ENCODE results near the gene HES3. TPM values are rescaled to one million over a fixed set of nuclear protein-coding genes. Genes with fewer than 3 reads are reported as not detected.

Gene HES3
- total RNA-seq, 2 donors from 2014 or later = not detected

DNA sequence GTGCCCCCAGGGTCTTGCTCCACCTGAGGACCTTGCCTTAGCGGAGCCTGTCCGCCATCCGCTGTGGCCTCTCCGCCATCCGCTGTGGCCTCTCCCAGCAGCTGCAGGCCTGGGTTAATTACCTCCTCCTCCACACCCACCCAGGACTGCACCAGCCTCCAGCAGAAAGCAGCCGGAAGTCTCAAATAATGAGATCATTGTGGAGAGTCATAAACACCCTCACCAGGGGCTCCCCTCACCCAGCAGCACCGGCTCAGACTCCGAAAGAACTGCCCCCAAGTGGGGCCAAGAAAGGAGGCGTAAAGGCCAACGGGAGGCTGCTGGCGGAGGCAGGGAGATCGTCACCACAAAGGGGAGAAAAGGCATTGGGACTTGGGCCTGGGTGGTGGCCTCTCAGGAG lies 27.6 kb downstream of the HES3 start:
- Mint-ChIP-seq H3K36me3 (ENCODE audit: low read depth) (no peaks in the 10 kb centered on the region), H3K9me3 (no peaks in the 10 kb centered on the region), H3K27me3 (no peaks in the 10 kb centered on the region), H3K4me3 (no peak overlapping the region), H3K4me1 (no peaks in the 10 kb centered on the region), H3K27ac (no peak overlapping the region)
- no peak for ATAC-seq (replicated peaks)

DNA sequence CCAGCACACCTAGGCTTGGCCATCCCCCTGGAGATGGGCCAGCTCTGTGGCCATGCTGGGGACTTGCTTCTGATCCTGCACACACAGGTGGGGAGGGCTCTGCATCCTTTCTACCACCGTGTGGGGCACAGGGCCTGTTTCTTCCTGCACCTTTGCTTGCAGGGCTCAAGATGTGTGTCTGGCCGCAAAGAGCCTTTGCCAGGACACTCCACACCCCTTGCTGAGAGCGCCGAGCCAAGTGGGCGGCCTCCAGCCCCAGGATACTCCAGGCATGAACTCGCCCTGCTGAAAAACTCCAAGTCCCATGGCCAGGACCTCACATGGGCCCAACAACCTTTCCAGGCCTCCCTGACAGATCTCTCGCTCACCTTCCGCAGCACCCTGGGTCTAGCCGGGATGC lies 28.5 kb downstream of the HES3 start:
- Mint-ChIP-seq H3K4me1 (no peaks in the 10 kb centered on the region), H3K9me3 (no peaks in the 10 kb centered on the region), H3K4me3 (no peak overlapping the region), H3K27me3 (no peaks in the 10 kb centered on the region), H3K27ac (no peak overlapping the region), H3K36me3 (ENCODE audit: low read depth) (no peaks in the 10 kb centered on the region)
- no peak for ATAC-seq (replicated peaks)

DNA sequence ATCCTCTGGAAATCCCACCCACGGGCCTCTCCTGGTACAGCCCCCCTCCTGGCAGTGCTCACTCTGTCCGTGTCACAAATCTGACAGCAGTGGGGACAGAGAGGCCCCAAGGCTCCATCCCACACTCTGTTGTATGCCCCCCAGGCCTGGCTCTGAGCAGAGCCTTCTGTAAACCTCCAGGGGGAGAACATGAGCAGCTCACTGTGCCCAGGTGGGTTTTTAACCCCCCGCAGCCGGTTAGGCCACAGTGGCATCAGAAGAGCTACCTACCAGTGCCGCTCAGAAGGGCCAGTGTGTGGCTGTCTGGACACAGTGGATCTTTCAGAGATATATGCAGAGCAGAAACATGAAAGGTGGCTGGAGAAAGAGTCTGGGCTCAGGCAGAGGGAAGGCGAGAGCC lies 28.9 kb downstream of the HES3 start:
- Mint-ChIP-seq H3K36me3 (ENCODE audit: low read depth) (no peaks in the 10 kb centered on the region), H3K27ac (no peak overlapping the region), H3K4me3 (no peak overlapping the region), H3K4me1 (no peaks in the 10 kb centered on the region), H3K27me3 (no peaks in the 10 kb centered on the region), H3K9me3 (no peaks in the 10 kb centered on the region)
- ATAC-seq (replicated peaks) = no peak

DNA sequence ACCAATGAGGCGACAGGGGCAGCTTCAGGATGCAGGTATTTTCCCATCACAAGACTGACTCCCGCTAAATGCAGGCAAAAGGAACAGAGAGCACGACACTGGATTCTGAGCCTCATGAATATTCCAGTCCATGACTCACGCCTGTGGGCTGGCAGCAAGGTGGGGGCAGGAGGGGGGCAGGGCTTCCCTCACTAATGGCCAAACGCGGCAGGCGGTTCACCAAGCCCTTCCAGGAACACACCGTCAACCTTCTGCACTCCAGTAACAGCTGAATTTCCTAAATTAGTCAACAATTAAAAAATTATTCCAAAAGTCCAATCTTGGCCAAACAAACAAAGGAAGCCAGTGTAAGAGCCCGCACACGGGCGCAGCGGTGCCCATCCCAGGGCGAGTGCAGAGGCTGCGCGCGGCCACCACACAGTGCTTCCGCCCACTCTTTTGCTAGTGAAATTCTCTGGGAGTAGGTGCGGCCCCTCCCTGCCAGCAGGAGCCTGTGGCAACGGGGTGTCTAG lies 29.5 kb downstream of the HES3 start:
- no peaks in the 10 kb centered on the region for H3K27me3 Mint-ChIP-seq
- ATAC-seq (replicated peaks) = no peak
- no peaks in the 10 kb centered on the region for H3K36me3 Mint-ChIP-seq (ENCODE audit: low read depth)
- no peak overlapping the region for H3K4me3 Mint-ChIP-seq
- no peaks in the 10 kb centered on the region for H3K9me3 Mint-ChIP-seq
- H3K27ac Mint-ChIP-seq = no peak overlapping the region
- no peaks in the 10 kb centered on the region for H3K4me1 Mint-ChIP-seq

DNA sequence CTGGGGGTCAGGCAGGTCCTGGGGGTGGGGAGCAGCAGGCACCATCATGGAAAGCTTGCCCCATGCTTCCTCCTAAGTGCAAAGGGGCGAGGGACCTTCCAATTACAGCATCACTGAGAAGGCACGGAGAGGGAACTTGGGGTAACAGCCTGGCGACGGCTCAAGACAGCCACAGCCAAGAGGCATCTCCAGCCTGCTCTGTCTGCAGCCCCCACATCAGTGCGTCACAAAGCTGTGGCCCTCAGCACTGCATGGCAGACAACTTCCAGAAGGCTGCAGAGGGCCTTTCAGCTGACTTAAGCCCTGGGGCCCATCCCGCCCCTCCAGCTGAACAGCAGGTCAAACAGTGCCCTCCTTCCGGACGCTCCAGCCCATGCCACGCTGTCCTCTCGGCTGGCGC lies 30.1 kb downstream of the HES3 start:
- no peaks in the 10 kb centered on the region for H3K4me1 Mint-ChIP-seq
- H3K27me3 Mint-ChIP-seq = no peaks in the 10 kb centered on the region
- no peak overlapping the region for H3K4me3 Mint-ChIP-seq
- H3K36me3 Mint-ChIP-seq (ENCODE audit: low read depth) = no peaks in the 10 kb centered on the region
- no peak for ATAC-seq (replicated peaks)
- no peak overlapping the region for H3K27ac Mint-ChIP-seq
- H3K9me3 Mint-ChIP-seq = no peaks in the 10 kb centered on the region

DNA sequence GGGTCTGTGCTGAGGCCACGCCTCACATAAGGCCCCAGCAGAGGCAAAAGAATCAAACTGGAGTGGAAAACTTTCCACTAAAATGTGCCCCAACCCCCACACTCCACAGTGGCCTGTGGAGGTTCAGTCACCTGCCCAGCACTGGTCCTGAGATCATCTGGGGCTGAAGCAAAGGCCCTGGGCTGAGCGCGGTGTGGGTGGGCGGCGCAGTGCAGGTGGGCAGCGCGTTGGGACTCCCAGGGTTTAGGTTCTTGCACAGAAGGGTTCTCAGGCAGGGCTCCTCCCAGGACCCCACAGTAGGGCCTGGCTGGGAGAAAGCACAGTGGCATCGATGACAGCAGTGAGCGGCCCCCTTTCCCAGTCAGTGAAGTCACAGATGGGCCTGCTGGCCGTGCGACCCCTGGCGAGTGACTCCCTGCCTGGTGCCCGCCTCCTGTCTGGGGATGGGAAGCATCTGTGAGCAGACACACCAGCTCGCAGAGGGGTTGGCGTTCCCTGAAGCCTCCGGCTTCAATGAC lies 30.7 kb downstream of the HES3 start:
- Mint-ChIP-seq H3K9me3 (no peaks in the 10 kb centered on the region), H3K27me3 (no peaks in the 10 kb centered on the region), H3K36me3 (ENCODE audit: low read depth) (no peaks in the 10 kb centered on the region), H3K27ac (no peak overlapping the region), H3K4me1 (no peaks in the 10 kb centered on the region), H3K4me3 (no peak overlapping the region)
- no peak for ATAC-seq (replicated peaks)

DNA sequence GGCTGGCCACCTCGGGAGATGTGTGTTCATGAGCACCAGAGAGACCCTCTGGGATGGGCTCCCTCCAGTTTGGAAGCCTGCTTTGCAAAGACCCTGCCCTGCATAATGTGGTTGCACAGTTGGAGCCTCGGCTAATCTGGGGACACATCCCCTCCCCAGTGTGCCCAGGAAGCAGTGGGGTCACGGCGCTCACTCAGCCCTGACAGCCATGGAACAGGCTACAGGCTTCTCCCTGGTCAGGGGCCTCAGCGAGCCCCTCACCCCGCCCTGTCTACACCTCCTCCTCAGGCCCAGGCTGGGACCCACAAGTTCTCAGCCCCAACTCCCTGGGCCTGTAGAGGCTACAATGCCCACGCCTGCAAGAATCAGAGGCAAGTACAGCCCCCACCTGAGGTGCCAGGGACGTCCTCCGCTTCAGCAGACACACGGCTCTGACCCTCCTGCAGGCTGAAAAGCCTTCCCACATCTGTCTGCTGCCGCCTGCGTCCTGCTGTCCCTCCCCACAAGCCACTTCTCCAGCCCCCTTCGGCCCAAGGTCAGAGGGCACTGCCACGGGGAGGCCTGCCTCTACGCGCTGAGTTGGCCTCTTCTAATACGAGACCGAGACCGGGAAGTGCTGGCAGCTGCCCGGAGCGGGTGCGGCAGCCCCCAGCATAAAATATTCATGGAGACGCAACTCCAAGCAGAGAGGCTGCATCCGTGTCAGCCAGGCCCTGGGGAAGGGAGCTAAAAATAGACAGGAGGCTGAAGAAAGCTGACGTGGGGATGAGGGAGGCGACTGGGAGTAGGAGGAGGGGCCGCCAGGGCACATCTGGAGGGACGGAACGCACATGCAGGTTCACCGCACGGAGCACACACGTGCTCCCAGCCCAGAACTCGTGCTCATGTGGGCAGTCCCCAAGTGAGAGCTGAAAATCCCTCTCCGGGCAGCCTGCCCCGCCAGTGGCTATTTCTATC lies 32.1 kb downstream of the HES3 start:
- ATAC-seq (replicated peaks) = no peak
- H3K27me3 Mint-ChIP-seq = no peaks in the 10 kb centered on the region
- no peak overlapping the region for H3K27ac Mint-ChIP-seq
- no peak overlapping the region for H3K4me3 Mint-ChIP-seq
- H3K4me1 Mint-ChIP-seq = no peaks in the 10 kb centered on the region
- H3K9me3 Mint-ChIP-seq = no peaks in the 10 kb centered on the region
- H3K36me3 Mint-ChIP-seq (ENCODE audit: low read depth) = no peaks in the 10 kb centered on the region

DNA sequence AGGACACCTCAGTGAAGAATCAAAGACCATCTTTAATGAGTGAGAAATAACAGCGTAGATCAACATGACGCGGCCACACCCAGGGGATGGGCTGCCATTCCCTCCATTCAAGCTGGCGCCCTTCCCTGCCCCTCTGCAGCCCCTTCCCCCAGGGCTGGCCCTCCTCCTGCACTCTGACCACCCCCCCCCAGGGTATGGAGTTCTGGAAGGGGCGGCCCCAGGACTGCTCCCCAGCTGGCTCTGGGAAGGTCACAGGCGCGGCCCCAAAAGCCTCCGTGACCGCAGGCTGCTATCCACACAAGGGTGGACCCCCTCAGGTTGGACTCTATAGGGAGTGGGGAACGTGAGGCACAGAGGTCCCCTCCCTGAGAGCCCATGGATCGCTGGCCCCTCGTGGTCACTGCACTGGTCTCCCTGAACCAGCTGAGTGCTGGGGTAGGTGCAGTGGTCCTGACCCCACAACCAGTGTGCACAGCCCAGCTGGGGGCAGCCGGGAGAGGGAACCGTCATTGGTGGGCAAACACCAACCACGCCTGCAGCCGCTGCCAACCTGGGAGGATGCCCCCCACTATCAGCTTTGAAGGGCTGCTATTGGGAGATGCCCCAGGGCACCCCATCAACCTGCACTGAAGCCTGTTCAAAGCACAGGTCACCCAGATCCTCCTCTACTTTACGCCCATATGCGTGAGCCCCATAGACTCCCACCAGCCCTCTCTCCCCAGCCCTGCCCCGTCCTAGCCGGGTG lies 33.0 kb downstream of the HES3 start:
- Mint-ChIP-seq H3K4me3 (no peak overlapping the region), H3K27ac (no peak overlapping the region), H3K9me3 (no peaks in the 10 kb centered on the region), H3K4me1 (no peaks in the 10 kb centered on the region), H3K27me3 (no peaks in the 10 kb centered on the region), H3K36me3 (ENCODE audit: low read depth) (no peaks in the 10 kb centered on the region)
- no peak for ATAC-seq (replicated peaks)

DNA sequence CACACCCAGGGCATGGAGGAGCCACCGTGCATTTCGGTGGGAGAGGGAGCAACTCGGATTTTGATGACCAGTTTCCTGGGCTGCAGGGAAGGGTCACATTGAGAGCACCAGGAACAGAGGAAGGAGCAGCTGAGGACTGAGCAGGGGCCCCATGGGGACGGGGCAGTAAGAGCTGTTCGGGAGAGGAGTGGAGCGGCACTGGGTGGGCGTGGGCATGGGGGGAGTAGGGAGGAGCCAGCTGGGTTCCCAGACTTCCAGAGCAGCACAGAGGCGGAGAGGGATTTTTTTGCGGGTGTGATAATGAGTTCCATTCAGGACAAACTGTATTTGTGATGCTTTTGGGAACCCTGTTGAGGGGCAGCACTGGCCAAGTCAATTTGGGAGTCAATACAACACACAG lies 34.3 kb downstream of the HES3 start:
- Mint-ChIP-seq H3K9me3 (no peaks in the 10 kb centered on the region), H3K27ac (no peak overlapping the region)

DNA sequence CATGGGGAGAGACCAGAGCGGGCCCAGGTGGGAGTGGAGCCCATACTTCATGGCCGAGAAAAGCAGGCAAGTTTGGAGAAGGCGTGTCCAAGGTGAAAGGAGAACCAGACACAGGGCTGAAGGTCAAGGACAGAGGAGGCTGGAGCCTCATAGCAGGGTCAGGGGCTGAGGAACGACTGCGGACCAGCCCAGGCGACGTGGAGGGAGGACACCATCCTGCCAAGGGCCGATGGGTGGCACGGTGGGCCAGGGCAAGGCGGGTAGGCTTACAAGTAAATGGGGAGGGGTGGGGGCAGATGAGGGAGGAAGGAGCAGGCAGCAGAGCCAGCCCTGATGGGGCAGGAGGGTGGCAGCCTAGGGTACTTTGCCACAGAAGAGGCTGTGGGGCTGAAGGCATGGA lies 35.1 kb downstream of the HES3 start:
- no peaks in the 10 kb centered on the region for H3K36me3 Mint-ChIP-seq (ENCODE audit: low read depth)
- no peaks in the 10 kb centered on the region for H3K9me3 Mint-ChIP-seq
- no peak for ATAC-seq (replicated peaks)
- H3K4me1 Mint-ChIP-seq = no peaks in the 10 kb centered on the region
- no peak overlapping the region for H3K4me3 Mint-ChIP-seq
- no peak overlapping the region for H3K27ac Mint-ChIP-seq
- H3K27me3 Mint-ChIP-seq = no peaks in the 10 kb centered on the region

More for the DNA sequence above, 34.3 kb downstream of the HES3 start:
- H3K4me1 Mint-ChIP-seq = no peaks in the 10 kb centered on the region
- H3K36me3 Mint-ChIP-seq (ENCODE audit: low read depth) = no peaks in the 10 kb centered on the region
- H3K4me3 Mint-ChIP-seq = no peak overlapping the region
- no peaks in the 10 kb centered on the region for H3K27me3 Mint-ChIP-seq
- ATAC-seq (replicated peaks) = no peak

DNA sequence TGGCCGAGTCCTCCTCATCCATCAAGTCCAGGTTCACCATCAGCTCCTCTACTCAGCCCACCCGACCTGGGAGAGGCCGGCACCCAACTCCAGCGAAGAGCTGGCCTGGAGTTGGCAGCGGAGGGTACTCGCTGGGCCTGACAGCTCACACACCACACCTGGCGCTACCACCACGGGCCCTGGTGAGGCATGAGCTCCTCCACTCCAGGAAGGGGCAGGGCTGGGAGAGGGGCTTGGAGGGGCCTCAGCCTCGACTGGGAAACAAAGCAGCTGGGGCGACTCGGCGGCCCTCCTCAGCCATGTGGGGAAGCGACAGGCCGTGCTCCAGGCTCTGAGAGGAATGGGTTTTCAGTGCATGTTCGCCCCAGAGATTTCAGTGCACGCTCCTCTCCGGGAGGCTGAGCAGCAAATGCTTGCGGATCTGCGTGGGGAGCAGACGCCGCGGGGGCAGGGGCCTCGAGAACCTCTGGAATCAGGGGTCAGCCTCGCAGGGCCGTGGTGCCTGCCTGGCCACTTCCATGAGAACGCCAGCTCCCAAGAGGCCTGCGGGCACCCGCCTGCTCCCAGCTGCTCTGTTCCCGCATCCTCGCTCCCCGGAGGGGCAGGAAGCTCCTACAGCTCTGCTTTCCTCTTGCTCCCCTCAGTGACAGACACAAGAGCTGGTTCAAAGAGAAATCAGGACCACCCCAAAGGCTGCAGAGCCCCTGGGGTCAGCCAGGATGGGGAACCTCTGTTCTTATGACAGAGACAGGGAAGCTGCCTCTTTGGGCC lies 35.8 kb downstream of the HES3 start:
- no peaks in the 10 kb centered on the region for H3K27me3 Mint-ChIP-seq
- H3K36me3 Mint-ChIP-seq (ENCODE audit: low read depth) = no peaks in the 10 kb centered on the region
- no peak overlapping the region for H3K4me3 Mint-ChIP-seq
- no peaks in the 10 kb centered on the region for H3K4me1 Mint-ChIP-seq
- no peaks in the 10 kb centered on the region for H3K9me3 Mint-ChIP-seq
- no peak overlapping the region for H3K27ac Mint-ChIP-seq
- ATAC-seq (replicated peaks) = no peak

DNA sequence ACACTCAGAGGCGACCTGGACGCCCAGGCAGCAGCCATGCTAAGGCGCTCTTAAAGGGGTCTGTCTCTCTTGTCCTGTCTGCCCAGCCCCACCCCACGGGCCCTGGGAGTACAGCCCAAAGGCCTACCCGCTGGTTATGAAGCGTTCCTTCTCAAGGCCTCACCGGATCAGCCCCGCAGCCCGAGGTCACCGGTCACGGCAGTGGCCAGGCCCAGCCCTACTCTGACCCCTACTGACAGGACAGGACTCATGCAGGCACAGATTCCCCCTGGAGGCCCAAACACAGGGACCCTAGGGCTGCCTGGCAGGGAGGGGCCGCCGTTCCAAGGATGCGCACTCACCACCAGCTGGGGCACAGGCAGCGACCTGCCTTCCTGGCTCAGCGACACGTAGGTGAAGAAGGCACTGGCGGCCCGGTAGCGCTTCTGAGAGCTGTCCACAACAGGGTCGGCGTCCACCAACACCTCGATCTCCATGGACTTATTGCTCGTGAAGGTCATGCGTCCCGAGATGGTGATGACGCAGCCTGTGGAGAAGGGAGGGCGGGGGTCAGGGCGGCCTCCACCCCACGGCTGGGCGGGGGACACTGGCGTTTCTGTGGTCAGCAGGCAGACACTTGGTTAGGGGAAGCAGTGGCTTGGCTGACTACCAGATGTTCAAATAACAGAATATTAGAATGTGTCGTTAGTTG lies 36.9 kb downstream of the HES3 start:
- no peak overlapping the region for H3K27ac Mint-ChIP-seq
- H3K4me3 Mint-ChIP-seq = no peak overlapping the region
- H3K36me3 Mint-ChIP-seq (ENCODE audit: low read depth) = no peaks in the 10 kb centered on the region
- no peaks in the 10 kb centered on the region for H3K4me1 Mint-ChIP-seq
- no peaks in the 10 kb centered on the region for H3K9me3 Mint-ChIP-seq
- no peak for ATAC-seq (replicated peaks)
- H3K27me3 Mint-ChIP-seq = no peaks in the 10 kb centered on the region

DNA sequence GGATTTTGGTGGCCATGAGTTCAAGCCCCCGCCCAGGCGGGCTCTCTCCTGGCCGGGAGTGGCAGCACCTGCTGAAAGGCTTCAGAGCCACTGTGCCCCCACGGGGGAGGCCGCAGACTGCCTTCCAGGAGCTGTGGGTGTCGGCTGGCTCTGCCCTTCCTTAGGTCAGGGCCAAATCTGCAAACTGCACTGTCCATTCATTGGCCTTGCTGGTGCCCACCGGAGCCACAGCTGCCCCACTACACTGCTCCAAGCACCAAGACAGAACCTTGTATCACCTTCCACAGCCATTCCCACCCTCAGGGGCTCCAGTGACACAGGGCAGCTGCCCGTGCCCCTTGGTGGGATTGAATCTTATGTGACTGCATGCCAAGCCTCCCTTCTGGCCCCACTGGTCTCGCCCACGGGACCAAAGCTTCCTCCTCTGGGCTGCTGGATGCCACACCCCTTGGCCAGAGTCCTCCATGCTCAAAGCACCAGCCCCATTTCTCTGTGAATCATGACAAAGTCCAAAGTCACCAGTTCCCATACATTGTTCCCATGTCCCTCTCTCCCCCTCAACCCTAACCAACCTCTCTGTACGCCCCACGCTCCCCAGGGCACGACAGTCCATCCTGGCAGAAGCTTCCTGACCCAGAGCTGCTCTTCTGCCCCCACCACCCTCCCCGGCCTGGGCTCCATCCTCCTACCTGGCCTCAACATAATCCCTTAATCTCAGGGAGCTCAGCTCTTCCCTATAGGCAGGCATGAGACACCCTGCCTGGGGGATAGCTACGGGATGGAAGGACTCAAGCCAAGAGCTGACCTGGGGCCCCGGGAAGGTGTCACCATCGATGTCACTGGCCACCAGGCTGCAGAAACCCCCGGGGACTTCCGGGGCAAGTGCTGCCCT lies 37.8 kb downstream of the HES3 start:
- no peaks in the 10 kb centered on the region for H3K4me1 Mint-ChIP-seq
- H3K27ac Mint-ChIP-seq = no peak overlapping the region
- H3K27me3 Mint-ChIP-seq = no peaks in the 10 kb centered on the region
- H3K36me3 Mint-ChIP-seq (ENCODE audit: low read depth) = no peaks in the 10 kb centered on the region
- ATAC-seq (replicated peaks) = no peak
- H3K4me3 Mint-ChIP-seq = no peak overlapping the region
- no peaks in the 10 kb centered on the region for H3K9me3 Mint-ChIP-seq

Data from activated T-helper 17 cell treated with anti-CD3 and anti-CD28 coated beads, Interleukin-2, amount 50 U/mL, for 72 hours (primary cell).